CD14-positive monocyte (primary cell): ENCODE measurements around the gene SPATA31D1. TPM values are rescaled to one million over a fixed set of nuclear protein-coding genes. Genes with fewer than 3 reads are reported as not detected.

Experiments used
- DNase-seq, 3 donors: peaks; one replicate each; pipeline ENCODE4 v3.0.0-alpha.2; 2011 to 2022
- H2AFZ ChIP-seq: 2 replicates; pipeline ENCODE4 v1.6.0; 2012; ENCODE audit warnings: mild to moderate bottlenecking, low read depth, low read length, inconsistent platforms; ENCODE audit not compliant: insufficient read depth, poor library complexity, severe bottlenecking
- H3K27ac ChIP-seq, 2 donors: 1 replicate in 1 of 2; 2 replicates in 1 of 2; pipeline ENCODE4 v1.5.1; 2012 to 2013; ENCODE audit warnings: low read length in 2 of 2, control low read depth in 1 of 2, inconsistent platforms in 1 of 2, low read depth in 1 of 2, mild to moderate bottlenecking in 1 of 2
- H3K27me3 ChIP-seq, 2 donors: one replicate each; pipeline versions ENCODE4 v1.6.0 to v1.6.1; 2011 to 2013; ENCODE audit warnings: low read length in 2 of 2; ENCODE audit not compliant: control insufficient read depth in 2 of 2, insufficient read depth in 2 of 2
- H3K36me3 ChIP-seq, 2 donors: replicated peaks in 1 of 2; 1 replicate in 1 of 2; 2 replicates in 1 of 2; pipeline versions ENCODE4 v1.5.1 to v1.6.1; 2012 to 2013; ENCODE audit warnings: low read length in 2 of 2, control low read depth in 1 of 2, inconsistent platforms in 1 of 2, mild to moderate bottlenecking in 1 of 2; ENCODE audit not compliant: insufficient read depth in 2 of 2, control insufficient read depth in 1 of 2
- H3K4me1 ChIP-seq, 2 donors: 1 replicate in 1 of 2; 2 replicates in 1 of 2; pipeline versions ENCODE4 v1.5.1 to v1.6.1; 2012 to 2013; ENCODE audit warnings: low read length in 2 of 2, control low read depth in 1 of 2, inconsistent platforms in 1 of 2, mild to moderate bottlenecking in 1 of 2, moderate library complexity in 1 of 2; ENCODE audit not compliant: insufficient read depth in 2 of 2, control insufficient read depth in 1 of 2
- H3K4me2 ChIP-seq: replicated peaks from 2 replicates; pipeline ENCODE3; 2012; ENCODE audit warnings: low read length, moderate library complexity, mild to moderate bottlenecking; ENCODE audit not compliant: poor library complexity, severe bottlenecking; ENCODE audit errors: extremely low read depth
- H3K4me3 ChIP-seq, 3 experiments: fragments of 200-600 bp in 1 of 3; sonication (generic) in 1 of 3; replicated peaks in 1 of 3; 1 replicate in 2 of 3; 2 replicates in 1 of 3; pipeline ENCODE4 v1.5.1; 2011 to 2013; ENCODE audit warnings: low read length in 3 of 3, mild to moderate bottlenecking in 3 of 3, control low read depth in 2 of 3, low read depth in 2 of 3, inconsistent platforms in 1 of 3, moderate library complexity in 1 of 3
- H3K79me2 ChIP-seq: 2 replicates; pipeline ENCODE4 v1.6.0; 2012; ENCODE audit warnings: mild to moderate bottlenecking, control low read depth, inconsistent platforms, low read length, moderate library complexity; ENCODE audit not compliant: insufficient read depth
- H3K9ac ChIP-seq: 2 replicates; pipeline ENCODE4 v1.6.0; 2017; ENCODE audit warnings: low read length, mild to moderate bottlenecking; ENCODE audit not compliant: insufficient read depth, poor library complexity, severe bottlenecking
- H3K9me3 ChIP-seq, 2 donors: replicated peaks in 1 of 2; 1 replicate in 1 of 2; 2 replicates in 1 of 2; pipeline versions ENCODE4 v1.5.1 to v1.6.1; 2012 to 2013; ENCODE audit warnings: low read length in 2 of 2, control low read depth in 1 of 2; ENCODE audit not compliant: control insufficient read depth in 1 of 2, insufficient read depth in 1 of 2
- H4K20me1 ChIP-seq: 2 replicates; pipeline ENCODE4 v1.6.0; 2012; ENCODE audit warnings: mild to moderate bottlenecking, low read length, control low read depth, moderate library complexity; ENCODE audit not compliant: insufficient read depth
- H3K27ac Mint-ChIP-seq, 7 donors: one replicate each; pipeline ENCODE4 v1.8.0; 2020; ENCODE audit warnings: mild to moderate bottlenecking in 7 of 7, mixed read lengths in 7 of 7, moderate library complexity in 6 of 7, inconsistent platforms in 2 of 7
- H3K27me3 Mint-ChIP-seq, 3 donors: one replicate each; pipeline ENCODE4 v1.8.0; 2021 to 2022; ENCODE audit warnings: low read depth in 3 of 3, mild to moderate bottlenecking in 3 of 3, mixed read lengths in 3 of 3, moderate library complexity in 3 of 3, inconsistent platforms in 1 of 3
- H3K36me3 Mint-ChIP-seq, 2 donors: one replicate each; pipeline ENCODE4 v1.8.0; 2020; ENCODE audit warnings: mixed read lengths in 2 of 2, inconsistent platforms in 1 of 2, mild to moderate bottlenecking in 1 of 2
- H3K4me1 Mint-ChIP-seq: one replicate; pipeline ENCODE4 v1.8.0; 2020; ENCODE audit warnings: mild to moderate bottlenecking, mixed read lengths
- H3K4me3 Mint-ChIP-seq, 2 donors: one replicate each; pipeline ENCODE4 v1.8.0; 2020; ENCODE audit warnings: mild to moderate bottlenecking in 2 of 2, mixed read lengths in 2 of 2, moderate library complexity in 1 of 2
- H3K9me3 Mint-ChIP-seq, 7 donors: one replicate each; pipeline ENCODE4 v1.8.0; 2020 to 2022; ENCODE audit warnings: mixed read lengths in 7 of 7, mild to moderate bottlenecking in 6 of 7, moderate library complexity in 6 of 7, inconsistent platforms in 2 of 7
- CTCF ChIP-seq: fragments of 200-600 bp; IDR thresholded peaks from one replicate; pipeline ENCODE4 v1.8.0; 2022; ENCODE audit warnings: antibody characterized with exemption, mild to moderate bottlenecking
- WGBS: methylation state at CpG from one replicate; pipeline ENCODE4 v1.1.5; 2013; ENCODE audit warnings: missing lambda C conversion rate; ENCODE audit not compliant: insufficient coverage; 5-methylcytosine and 5-hydroxymethylcytosine counted together
- intact Hi-C, 2 donors: fragments of 100-400 bp; cut with micrococcal nuclease; formaldehyde crosslinking; loops; one replicate each; pipeline versions ENCODE4 v1.15.0 to v1.15.1; 2023
- polyA plus RNA-seq, 3 donors: library from polyadenylated mRNA; depleted of rRNA in 1 of 3; unstranded in 2 of 3; stranded (reverse) in 1 of 3; fragments of 300-500 nt in 2 of 3; fragments of >200 nt in 1 of 3; fragmentation: Illumina TruSeq in 2 of 3; gene quantifications; 1 replicate in 2 of 3; 2 replicates in 1 of 3; pipeline ENCODE4 v1.2.3, GENCODE V29; 2012 to 2021

Gene SPATA31D1
- polyA plus RNA-seq, 3 donors: not detected

- no peaks in the 10 kb centered on the region for H3K4me1 Mint-ChIP-seq
- DNase-seq: no peak
These were observed 46.6 kb downstream of the SPATA31D1 start for GRCh38 chr9:82034956-82035731.

DNA sequence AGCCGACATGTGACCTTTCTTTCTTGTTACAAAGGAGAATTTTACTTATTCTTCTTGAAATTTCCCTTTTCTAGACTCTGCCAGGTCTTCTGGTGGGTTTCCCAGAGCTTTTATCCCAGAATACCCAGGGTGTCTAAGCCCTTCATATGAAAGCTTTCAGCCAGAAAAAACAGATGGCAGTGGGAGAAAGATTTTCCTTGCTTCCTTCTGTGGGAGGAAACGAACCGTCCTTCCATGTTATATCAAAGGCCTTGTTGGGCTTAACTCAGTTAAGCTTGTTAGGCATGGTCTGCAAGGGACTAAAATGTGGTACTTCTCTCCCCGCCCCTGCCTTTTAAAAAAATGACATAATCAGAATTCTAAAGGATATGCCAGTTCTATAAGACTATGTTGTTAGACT lies 47.5 kb downstream of the SPATA31D1 start:
- no peak for TF ChIP-seq CTCF
- Mint-ChIP-seq H3K4me1 (no peaks in the 10 kb centered on the region), H3K27ac (no peak overlapping the region), H3K4me3 (no peak overlapping the region), H3K36me3 (no peaks in the 10 kb centered on the region), H3K27me3 (no peaks in the 10 kb centered on the region), H3K9me3 (peaks cover 0 to 4% (median 0%) of the 10 kb centered on the region in 7 donors)
- H4K20me1 ChIP-seq: no peaks in the 10 kb centered on the region
- H3K9me3 ChIP-seq: no peaks in the 10 kb centered on the region
- H2AFZ ChIP-seq: no peak overlapping the region
- no peak for DNase-seq
- H3K4me3 ChIP-seq: no peak overlapping the region
- H3K4me1 ChIP-seq: no peaks in the 10 kb centered on the region
- WGBS: 90% methylated on average over 2 of the region's 4 CpGs
- H3K27me3 ChIP-seq: no peaks in the 10 kb centered on the region
- intact Hi-C loops: no loop called here
- no peak overlapping the region for H3K4me2 ChIP-seq
- H3K36me3 ChIP-seq: no peaks in the 10 kb centered on the region
- no peak overlapping the region for H3K9ac ChIP-seq
- no peak overlapping the region for H3K27ac ChIP-seq
- no peaks in the 10 kb centered on the region for H3K79me2 ChIP-seq

More at GRCh38 chr9:82034956-82035731, 46.6 kb downstream of the SPATA31D1 start:
- Histone ChIP-seq H3K9me3 (no peaks in the 10 kb centered on the region), H3K79me2 (no peaks in the 10 kb centered on the region), H2AFZ (no peak overlapping the region), H3K4me3 (no peak overlapping the region), H3K4me1 (no peaks in the 10 kb centered on the region), H4K20me1 (no peaks in the 10 kb centered on the region), H3K27ac (no peak overlapping the region), H3K4me2 (no peak overlapping the region), H3K9ac (no peak overlapping the region), H3K36me3 (no peaks in the 10 kb centered on the region), H3K27me3 (no peaks in the 10 kb centered on the region)
- WGBS: 100% methylated on average over 1 of the region's 5 CpGs
- Mint-ChIP-seq H3K4me3 (no peak overlapping the region), H3K27me3 (peaks cover 0 to 1% (median 0%) of the 10 kb centered on the region in 3 donors), H3K9me3 (peaks cover 0 to 4% (median 0%) of the 10 kb centered on the region in 7 donors), H3K27ac (no peak overlapping the region), H3K36me3 (no peaks in the 10 kb centered on the region)
- intact Hi-C loops: no loop called here
- TF ChIP-seq CTCF: no peak
